GM18502 (cell line): ENCODE measurements around the gene IFI44L.

ENCODE experiments used
- ATAC-seq: cut with Tn5 transposase; IDR thresholded peaks from one replicate; pipeline ENCODE4 v1.9.1; 2021; ENCODE audit warnings: mild to moderate bottlenecking; ENCODE audit not compliant: unreplicated experiment, poor library complexity

The IFI44L gene

GRCh38 chr1:78682496-78682895, 62.2 kb downstream of the IFI44L start:
- no peak for ATAC-seq

DNA sequence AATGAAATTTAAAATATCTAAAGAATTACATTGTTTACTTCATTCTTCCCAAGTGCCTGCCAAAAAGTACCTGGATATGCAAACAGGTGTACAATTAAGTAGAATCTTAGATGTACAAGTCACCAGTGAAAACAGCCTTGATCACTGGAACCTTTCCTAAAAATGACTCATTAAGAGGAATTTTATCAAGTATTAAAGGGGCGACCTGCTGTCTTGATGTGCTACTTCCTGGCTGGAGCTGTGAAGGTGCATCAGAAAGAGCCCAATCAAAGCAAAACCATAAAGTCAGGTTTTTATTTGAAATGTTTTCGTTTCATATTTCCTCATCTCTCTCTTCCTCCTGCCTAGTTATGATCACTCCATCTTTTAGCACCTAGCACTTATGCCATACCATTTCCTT, 62.8 kb downstream of the IFI44L start:
- no peak for ATAC-seq

DNA sequence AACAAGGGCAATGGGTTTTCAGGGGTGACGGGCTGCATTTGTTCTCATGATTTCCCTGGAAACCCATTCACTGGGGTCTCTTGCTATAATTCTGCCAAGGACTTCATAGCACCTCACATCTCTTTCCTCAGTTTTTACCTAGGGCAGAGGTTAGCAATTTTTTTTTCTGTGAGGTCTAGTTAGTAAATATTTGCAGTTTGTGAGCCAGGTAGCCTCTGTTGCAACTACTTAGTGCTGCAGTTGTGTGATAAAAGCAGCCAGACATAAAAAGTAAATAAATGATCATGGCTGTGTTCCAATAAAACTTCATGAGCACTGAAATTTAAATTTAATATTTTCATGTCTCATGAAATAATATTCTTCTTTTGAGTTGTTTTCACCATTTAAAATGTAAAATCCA, 67.1 kb downstream of the IFI44L start:
- ATAC-seq: no peak

DNA sequence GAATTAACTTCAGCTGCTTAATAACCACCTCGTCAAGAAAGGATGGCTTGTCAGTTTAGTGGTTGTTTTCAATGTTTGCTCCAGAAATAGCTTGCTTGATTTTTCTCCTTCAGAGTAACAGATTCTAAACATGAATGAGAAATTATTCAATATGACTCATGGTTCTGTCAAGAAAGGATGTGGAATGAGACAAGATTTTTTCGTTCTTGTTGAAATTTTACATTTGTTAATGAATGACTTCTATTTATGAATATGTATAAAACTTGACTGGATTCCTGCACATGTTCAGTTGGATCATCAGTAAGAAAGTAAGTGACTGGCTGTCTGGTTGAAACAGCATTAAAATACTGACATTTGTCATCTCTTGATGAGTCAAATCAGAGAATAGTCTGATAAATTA, 67.7 kb downstream of the IFI44L start:
- no peak for ATAC-seq

DNA sequence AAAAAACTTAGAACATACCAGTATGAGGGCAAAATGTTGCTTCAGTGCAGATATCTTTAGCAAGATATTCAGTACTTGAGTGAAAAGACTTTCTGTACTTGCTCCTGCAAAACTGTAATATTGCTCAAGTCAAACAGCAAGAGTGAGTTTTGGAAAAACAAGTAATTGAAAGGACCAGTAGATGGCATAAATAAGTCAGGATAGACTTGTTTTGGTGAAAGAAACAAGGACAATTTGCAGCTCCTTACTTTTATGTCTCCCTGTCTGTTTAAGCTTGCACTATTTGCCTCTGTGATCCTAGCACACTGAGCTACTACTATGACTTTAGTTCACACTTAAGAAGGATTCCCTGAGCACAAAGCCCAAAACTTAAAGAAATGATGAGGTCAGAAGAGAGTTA, 68.4 kb downstream of the IFI44L start:
- no peak for ATAC-seq

GRCh38 chr1:78690516-78690915, 70.3 kb downstream of the IFI44L start:
- ATAC-seq: no peak

DNA sequence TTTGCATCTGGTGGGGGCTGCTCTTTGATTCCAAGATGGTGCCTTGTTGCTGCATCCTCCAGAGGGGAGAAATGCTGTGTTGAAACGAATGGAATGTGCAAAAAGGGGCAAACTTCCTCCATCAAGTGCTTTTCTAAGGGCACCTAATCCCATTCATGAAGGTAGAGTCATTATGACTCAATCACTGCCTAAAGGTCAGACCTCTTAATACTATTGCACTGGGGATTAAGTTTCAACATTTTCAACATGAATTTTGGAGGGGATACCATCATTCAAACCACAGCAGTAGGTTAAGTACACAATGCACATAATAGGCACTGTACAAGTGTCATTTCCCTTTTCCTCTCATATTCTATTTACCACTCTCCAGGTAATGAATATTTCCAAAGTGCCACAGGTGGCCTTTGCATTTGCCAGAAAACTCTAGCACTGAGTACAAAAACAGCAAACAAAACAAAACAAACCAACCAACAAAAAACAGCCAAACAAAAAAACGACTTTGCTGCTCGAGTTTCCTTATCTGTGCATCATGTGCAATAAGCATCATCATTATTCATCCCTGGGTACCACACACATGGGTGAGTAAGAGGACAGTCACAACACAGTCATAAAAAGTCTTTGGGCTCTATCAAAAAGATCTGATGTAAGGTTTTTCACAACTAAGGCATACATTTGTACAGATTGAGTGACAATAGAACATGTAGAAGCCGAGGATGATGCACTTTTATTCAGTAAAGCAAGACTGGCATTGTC, 71.9 kb downstream of the IFI44L start:
- no peak for ATAC-seq
